AG09319 (cell line): ENCODE measurements around the gene PNKD.

Experiments used
- DNase-seq: peaks from one replicate; pipeline ENCODE4 v3.0.0-alpha.2; 2010; ENCODE audit warnings: low read depth; ENCODE audit errors: extremely low read depth
- TF ChIP-seq, protein P1 (sequence below): IDR thresholded peaks from 2 replicates; pipeline ENCODE4 v1.5.1; 2011; ENCODE audit warnings: low read depth, mild to moderate bottlenecking, inconsistent platforms, low read length, moderate library complexity

The PNKD gene

DNA sequence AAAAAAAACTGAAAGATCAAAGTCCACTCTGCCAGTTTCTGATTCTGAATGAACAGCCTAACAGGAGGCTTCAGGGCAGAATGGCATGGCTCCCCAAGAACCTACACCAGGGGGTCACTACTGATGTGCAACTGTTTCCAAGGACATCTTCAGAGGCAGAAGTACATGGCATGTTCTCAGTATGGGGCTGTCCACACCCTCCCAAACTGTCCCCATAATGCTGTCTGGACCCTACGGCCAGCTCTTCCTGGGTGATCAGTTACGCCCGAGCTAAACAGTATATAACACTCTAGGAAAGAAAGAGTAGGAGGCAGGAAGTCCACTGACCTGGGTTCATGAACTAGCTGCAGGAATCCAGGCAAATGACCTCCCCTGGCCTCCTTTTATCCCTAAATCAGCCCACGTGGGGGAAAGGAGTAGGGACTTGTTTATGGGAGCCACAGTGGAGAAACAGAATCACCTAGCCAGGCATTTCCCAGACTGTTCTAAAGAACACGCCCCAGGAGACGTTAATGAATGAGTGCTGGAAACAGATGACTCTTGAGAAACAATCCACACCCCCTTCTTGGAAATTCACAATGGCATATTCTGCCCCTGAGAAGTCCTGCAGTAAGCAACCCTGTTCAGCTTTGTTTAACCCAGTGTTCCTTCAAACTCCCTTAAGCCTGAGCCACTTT, 19.5 kb downstream of the PNKD start:
- TF ChIP-seq, protein P1, sequence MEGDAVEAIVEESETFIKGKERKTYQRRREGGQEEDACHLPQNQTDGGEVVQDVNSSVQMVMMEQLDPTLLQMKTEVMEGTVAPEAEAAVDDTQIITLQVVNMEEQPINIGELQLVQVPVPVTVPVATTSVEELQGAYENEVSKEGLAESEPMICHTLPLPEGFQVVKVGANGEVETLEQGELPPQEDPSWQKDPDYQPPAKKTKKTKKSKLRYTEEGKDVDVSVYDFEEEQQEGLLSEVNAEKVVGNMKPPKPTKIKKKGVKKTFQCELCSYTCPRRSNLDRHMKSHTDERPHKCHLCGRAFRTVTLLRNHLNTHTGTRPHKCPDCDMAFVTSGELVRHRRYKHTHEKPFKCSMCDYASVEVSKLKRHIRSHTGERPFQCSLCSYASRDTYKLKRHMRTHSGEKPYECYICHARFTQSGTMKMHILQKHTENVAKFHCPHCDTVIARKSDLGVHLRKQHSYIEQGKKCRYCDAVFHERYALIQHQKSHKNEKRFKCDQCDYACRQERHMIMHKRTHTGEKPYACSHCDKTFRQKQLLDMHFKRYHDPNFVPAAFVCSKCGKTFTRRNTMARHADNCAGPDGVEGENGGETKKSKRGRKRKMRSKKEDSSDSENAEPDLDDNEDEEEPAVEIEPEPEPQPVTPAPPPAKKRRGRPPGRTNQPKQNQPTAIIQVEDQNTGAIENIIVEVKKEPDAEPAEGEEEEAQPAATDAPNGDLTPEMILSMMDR = no peak
- DNase-seq = no peak

DNA sequence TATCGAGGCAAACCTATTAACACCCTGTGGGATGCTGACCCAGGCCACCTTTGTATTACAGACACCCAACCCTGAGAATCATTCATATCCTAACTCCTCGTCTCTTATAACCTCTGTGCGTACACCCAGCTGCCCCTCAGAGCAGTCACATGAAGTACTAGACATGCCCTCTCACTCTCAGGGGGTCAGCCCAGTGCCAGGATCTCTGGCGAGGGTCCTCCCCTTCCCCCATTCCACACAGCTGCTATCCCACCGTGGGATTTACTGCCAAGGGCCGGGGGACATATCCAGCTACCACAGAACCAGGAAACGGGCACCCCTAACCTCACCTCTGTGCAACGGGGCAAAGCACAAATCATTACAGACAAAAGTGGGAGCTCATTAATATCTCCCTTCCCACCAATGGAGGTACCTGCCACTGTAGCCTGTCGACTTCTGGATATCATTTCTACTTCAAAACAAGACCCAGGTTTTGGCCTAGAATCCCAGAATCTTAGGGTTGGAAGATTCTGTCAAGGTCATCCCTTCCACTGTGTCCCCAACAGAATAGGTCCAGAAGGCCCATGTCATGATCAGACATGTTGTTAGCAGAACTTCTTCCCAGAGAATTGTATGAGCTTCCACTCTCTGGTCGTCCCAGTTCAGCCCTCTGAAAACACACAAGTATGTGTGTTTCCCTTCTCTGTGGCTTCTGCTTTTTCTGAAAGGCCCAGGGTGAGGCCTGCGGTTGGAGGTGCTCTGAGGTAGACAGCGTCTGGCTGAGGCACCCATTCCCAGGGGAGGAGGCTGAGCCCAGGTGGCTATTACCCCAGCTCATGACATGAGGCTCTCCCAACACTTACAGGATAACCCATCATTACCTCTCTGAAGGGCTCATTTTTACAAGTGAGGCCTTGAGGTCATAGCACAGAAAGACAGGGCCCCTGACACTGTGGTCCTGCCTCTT, 20.3 kb downstream of the PNKD start:
- DNase-seq = no peak

DNA sequence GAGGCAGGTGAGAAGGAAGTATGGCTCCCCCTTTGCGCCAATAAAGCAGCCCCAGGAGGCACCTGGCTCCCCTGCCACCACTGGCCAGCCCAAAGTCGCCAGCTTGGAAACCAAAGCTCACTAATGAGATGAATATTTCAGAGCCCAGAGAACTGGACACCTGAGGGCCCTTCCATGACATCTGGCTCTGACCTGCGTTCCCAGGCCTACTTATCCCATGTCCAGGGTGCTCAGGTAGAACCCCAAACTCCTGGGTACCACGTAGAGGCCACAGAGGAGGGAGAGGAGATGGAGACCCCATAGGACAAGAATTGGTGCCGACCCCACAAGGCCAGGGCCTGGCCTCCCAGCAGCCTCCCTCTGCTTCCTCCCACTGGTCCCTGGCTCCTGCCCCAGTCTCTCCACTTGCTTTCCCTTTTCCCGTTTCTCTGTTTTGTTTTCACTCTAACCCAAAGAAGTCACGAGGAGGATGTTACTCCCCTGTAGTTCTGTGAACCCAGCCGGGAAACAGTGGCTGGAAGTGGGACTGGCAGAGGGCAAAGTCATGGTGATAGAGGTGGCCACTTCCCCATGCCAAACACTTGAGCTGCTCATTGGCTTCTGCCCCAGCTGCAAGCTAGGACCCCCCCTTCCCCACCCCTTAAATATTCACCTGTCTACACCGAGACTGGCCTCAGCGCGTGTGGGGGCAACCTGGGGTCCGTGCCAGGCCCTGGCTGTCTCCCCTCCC, 21.2 kb downstream of the PNKD start:
- no peak for DNase-seq
- TF ChIP-seq, protein P1 = no peak

More for the DNA sequence above, 20.3 kb downstream of the PNKD start:
- TF ChIP-seq, protein P1 = no peak

DNA sequence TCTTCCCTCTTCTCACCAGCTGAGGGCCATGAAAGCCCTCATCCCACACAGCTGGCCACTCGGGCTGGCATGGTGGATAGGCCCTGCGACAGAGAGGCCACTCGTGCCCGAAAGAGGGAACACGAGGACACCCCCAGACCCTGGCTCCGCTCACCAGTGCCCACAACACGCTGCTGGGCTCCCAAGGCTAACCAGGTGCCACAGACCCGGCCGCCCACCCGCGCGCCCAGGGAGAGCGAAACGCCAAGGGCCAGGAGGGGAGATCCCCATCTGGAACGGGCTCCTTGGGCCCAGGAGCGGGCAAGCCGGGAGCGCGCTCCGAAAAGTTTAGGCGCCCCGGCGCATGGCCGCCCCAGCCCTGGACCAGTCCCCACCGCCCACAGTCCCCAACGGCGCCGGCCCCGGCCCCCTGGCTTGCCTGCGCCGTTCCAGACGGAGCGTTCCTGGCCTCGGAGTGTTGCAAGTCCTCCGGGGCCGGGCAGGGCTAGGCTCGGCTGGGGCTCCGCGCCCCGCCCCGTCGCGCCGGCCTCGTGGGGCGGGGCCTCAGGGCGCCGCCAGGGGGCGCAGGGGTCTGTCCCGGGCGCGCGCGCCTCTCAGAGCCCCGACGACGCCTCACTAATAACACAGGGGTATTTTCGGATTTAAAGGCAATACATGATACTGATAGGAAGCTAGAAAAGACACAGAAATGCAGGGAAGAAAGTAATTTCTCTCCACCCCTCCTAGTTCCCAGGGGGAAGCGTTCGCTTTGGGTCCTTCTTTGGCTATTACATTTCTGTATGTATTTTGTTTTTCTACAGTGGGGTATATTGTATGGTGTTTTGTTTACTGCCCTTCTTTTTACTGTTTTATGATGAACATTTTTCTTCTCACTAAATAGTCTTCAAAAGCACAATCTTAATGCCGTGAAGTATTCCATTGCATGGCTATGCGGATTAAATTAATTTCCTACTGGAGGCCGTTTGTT, 22.0 kb downstream of the PNKD start, which contains the start of gene TMBIM1:
TSS of gene TMBIM1 (minus strand) at position 456 of the 967 bp plus-strand sequence. CDS start 10,362 bp downstream, outside the sequence.
- no peak for DNase-seq
- TF ChIP-seq, protein P1 = peak; percentile 48

DNA sequence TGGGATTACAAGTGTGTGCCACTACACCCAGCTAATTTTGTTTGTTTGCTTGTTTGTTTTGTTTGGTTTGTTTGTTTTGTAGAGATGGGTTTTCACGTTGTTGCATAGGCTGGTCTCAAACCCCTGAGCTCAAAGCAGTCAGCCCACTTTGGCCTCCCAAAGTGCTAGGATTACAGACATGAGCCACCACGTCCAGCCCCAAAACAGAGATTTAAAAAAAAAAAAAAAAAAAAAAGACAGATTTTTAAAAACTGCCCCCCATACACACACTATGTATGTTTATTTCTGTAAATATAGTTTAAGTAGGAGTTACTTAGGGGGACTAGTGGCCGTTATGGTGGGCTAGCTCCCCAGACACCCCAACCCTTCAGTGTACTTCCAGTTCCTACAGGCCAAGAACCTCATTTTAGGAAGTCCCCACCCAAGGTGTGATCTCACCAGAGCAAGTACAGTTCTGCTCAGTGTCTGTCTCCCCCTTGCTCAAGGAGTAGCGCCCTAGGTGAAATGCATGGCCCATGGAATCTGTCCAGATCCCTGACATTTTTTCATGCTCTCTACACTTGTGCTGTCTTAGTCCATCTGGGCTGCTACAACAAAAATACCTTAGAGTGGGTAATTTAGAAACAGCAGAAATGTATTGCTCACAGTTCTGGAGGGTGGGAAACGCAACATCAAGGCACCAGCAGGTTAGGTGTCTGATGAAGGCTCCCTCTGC, 23.6 kb downstream of the PNKD start:
- TF ChIP-seq, protein P1 = no peak
- DNase-seq = no peak
